Stimulated activated memory B cell treated with anti-CD40 and anti-IgM and Interleukin-4, amounts not matched to agents 10 μg/mL and 1 μg/mL and 100 μg/mL, for 72 hours (primary cell): Measurements from ENCODE around the gene PLA2G6.

ENCODE experiments used
- ATAC-seq: fragments of 150-1000 bp; cut with Tn5 transposase; 2 replicates; pipeline ENCODE4 v1.10.0; 2021
- H3K27ac Mint-ChIP-seq: one replicate; pipeline ENCODE4 v1.8.0; 2022; ENCODE audit warnings: mild to moderate bottlenecking, mixed read lengths
- H3K27me3 Mint-ChIP-seq: one replicate; pipeline ENCODE4 v1.8.0; 2022; ENCODE audit warnings: mixed read lengths
- H3K36me3 Mint-ChIP-seq: one replicate; pipeline ENCODE4 v1.8.0; 2022; ENCODE audit warnings: mixed read lengths
- H3K4me1 Mint-ChIP-seq: one replicate; pipeline ENCODE4 v1.8.0; 2022; ENCODE audit warnings: mixed read lengths
- H3K4me3 Mint-ChIP-seq: one replicate; pipeline ENCODE4 v1.8.0; 2022; ENCODE audit warnings: mild to moderate bottlenecking, moderate library complexity, mixed read lengths
- H3K9me3 Mint-ChIP-seq: one replicate; pipeline ENCODE4 v1.8.0; 2022; ENCODE audit warnings: mixed read lengths

PLA2G6 gene

GRCh38 chr22:38203090-38203810 is 21.6 kb upstream of the PLA2G6 start:
- peak overlapping the region; percentile 80 for H3K4me3 Mint-ChIP-seq
- peaks cover 3% of the 10 kb centered on the region for H3K9me3 Mint-ChIP-seq
- H3K27ac Mint-ChIP-seq: peak overlapping the region; percentile 36
- H3K27me3 Mint-ChIP-seq: no peaks in the 10 kb centered on the region
- H3K4me1 Mint-ChIP-seq: peaks cover 59% of the 10 kb centered on the region
- ATAC-seq: no peak
- H3K36me3 Mint-ChIP-seq: no peaks in the 10 kb centered on the region

GRCh38 chr22:38202437-38203089 is 20.9 kb upstream of the PLA2G6 start:
- H3K27ac Mint-ChIP-seq: peak overlapping the region; percentile 36
- peaks cover 3% of the 10 kb centered on the region for H3K9me3 Mint-ChIP-seq
- H3K4me1 Mint-ChIP-seq: peaks cover 52% of the 10 kb centered on the region
- peak; percentile 65 for ATAC-seq
- no peaks in the 10 kb centered on the region for H3K36me3 Mint-ChIP-seq
- peak overlapping the region; percentile 80 for H3K4me3 Mint-ChIP-seq
- H3K27me3 Mint-ChIP-seq: no peaks in the 10 kb centered on the region

GRCh38 chr22:38201711-38202436 is 20.2 kb upstream of the PLA2G6 start, which contains the start of gene MAFF:
TSS of gene MAFF (plus strand) at chr22:38201994. CDS start at chr22:38213854, 11,860 bp downstream.
- H3K36me3 Mint-ChIP-seq: no peaks in the 10 kb centered on the region
- peaks cover 52% of the 10 kb centered on the region for H3K4me1 Mint-ChIP-seq
- peak; percentile 83 for ATAC-seq
- peak within 1 kb of the TSS; percentile 84 for H3K4me3 Mint-ChIP-seq
- peak within 1 kb of the TSS; percentile 36 for H3K27ac Mint-ChIP-seq
- H3K9me3 Mint-ChIP-seq: peaks cover 3% of the 10 kb centered on the region
- no peaks in the 10 kb centered on the region for H3K27me3 Mint-ChIP-seq

GRCh38 chr22:38201371-38201710 is 19.7 kb upstream of the PLA2G6 start:
- H3K27ac Mint-ChIP-seq: peak overlapping the region; percentile 36
- H3K4me1 Mint-ChIP-seq: peaks cover 52% of the 10 kb centered on the region
- H3K9me3 Mint-ChIP-seq: peaks cover 3% of the 10 kb centered on the region
- no peaks in the 10 kb centered on the region for H3K36me3 Mint-ChIP-seq
- peak overlapping the region; percentile 84 for H3K4me3 Mint-ChIP-seq
- no peak for ATAC-seq
- H3K27me3 Mint-ChIP-seq: no peaks in the 10 kb centered on the region

- peaks cover 3% of the 10 kb centered on the region for H3K9me3 Mint-ChIP-seq
- H3K27ac Mint-ChIP-seq: no peak overlapping the region
- H3K4me1 Mint-ChIP-seq: peaks cover 46% of the 10 kb centered on the region
- no peak for ATAC-seq
- H3K27me3 Mint-ChIP-seq: no peaks in the 10 kb centered on the region
- no peaks in the 10 kb centered on the region for H3K36me3 Mint-ChIP-seq
- H3K4me3 Mint-ChIP-seq: no peak overlapping the region
These were observed 18.4 kb upstream of the PLA2G6 start for GRCh38 chr22:38199826-38200559.

- H3K4me1 Mint-ChIP-seq: peaks cover 22% of the 10 kb centered on the region
- no peak overlapping the region for H3K27ac Mint-ChIP-seq
- no peak overlapping the region for H3K4me3 Mint-ChIP-seq
- peaks cover 3% of the 10 kb centered on the region for H3K9me3 Mint-ChIP-seq
- peaks cover 8% of the 10 kb centered on the region for H3K27me3 Mint-ChIP-seq
- no peak for ATAC-seq
- H3K36me3 Mint-ChIP-seq: no peaks in the 10 kb centered on the region
These were observed 15.3 kb upstream of the PLA2G6 start for GRCh38 chr22:38196791-38197419.

- Mint-ChIP-seq H3K36me3 (peaks cover 4% of the 10 kb centered on the region), H3K9me3 (no peaks in the 10 kb centered on the region), H3K4me3 (no peak overlapping the region), H3K27me3 (peaks cover 18% of the 10 kb centered on the region), H3K27ac (no peak overlapping the region), H3K4me1 (no peaks in the 10 kb centered on the region)
- no peak for ATAC-seq
These were observed 11.9 kb upstream of the PLA2G6 start for GRCh38 chr22:38193580-38193979.

GRCh38 chr22:38192475-38192863 is 10.8 kb upstream of the PLA2G6 start:
- Mint-ChIP-seq H3K36me3 (peaks cover 5% of the 10 kb centered on the region), H3K4me1 (no peaks in the 10 kb centered on the region), H3K9me3 (no peaks in the 10 kb centered on the region), H3K27me3 (peaks cover 21% of the 10 kb centered on the region), H3K27ac (no peak overlapping the region), H3K4me3 (no peak overlapping the region)
- no peak for ATAC-seq

GRCh38 chr22:38191731-38192474 is 10.3 kb upstream of the PLA2G6 start:
- H3K27me3 Mint-ChIP-seq: peaks cover 25% of the 10 kb centered on the region
- no peak overlapping the region for H3K27ac Mint-ChIP-seq
- no peak overlapping the region for H3K4me3 Mint-ChIP-seq
- H3K9me3 Mint-ChIP-seq: no peaks in the 10 kb centered on the region
- ATAC-seq: no peak
- no peaks in the 10 kb centered on the region for H3K4me1 Mint-ChIP-seq
- peaks cover 5% of the 10 kb centered on the region for H3K36me3 Mint-ChIP-seq

GRCh38 chr22:38191055-38191454 is 9.4 kb upstream of the PLA2G6 start:
- Mint-ChIP-seq H3K36me3 (peaks cover 5% of the 10 kb centered on the region), H3K9me3 (no peaks in the 10 kb centered on the region), H3K27me3 (peaks cover 33% of the 10 kb centered on the region), H3K27ac (no peak overlapping the region), H3K4me1 (no peaks in the 10 kb centered on the region), H3K4me3 (no peak overlapping the region)
- ATAC-seq: no peak

GRCh38 chr22:38190581-38190980 is 9.0 kb upstream of the PLA2G6 start:
- Mint-ChIP-seq H3K9me3 (no peaks in the 10 kb centered on the region), H3K36me3 (peaks cover 5% of the 10 kb centered on the region), H3K4me3 (no peak overlapping the region), H3K27ac (no peak overlapping the region), H3K27me3 (peaks cover 38% of the 10 kb centered on the region), H3K4me1 (no peaks in the 10 kb centered on the region)
- ATAC-seq: no peak

GRCh38 chr22:38189104-38189503 is 7.5 kb upstream of the PLA2G6 start:
- ATAC-seq: no peak
- no peak overlapping the region for H3K27ac Mint-ChIP-seq
- no peak overlapping the region for H3K4me3 Mint-ChIP-seq
- H3K36me3 Mint-ChIP-seq: peaks cover 5% of the 10 kb centered on the region
- H3K27me3 Mint-ChIP-seq: peaks cover 43% of the 10 kb centered on the region
- H3K9me3 Mint-ChIP-seq: no peaks in the 10 kb centered on the region
- no peaks in the 10 kb centered on the region for H3K4me1 Mint-ChIP-seq

- H3K27me3 Mint-ChIP-seq: peaks cover 42% of the 10 kb centered on the region
- H3K36me3 Mint-ChIP-seq: peaks cover 5% of the 10 kb centered on the region
- no peak overlapping the region for H3K4me3 Mint-ChIP-seq
- no peak overlapping the region for H3K27ac Mint-ChIP-seq
- H3K4me1 Mint-ChIP-seq: no peaks in the 10 kb centered on the region
- ATAC-seq: no peak
- H3K9me3 Mint-ChIP-seq: no peaks in the 10 kb centered on the region
These were observed 6.0 kb upstream of the PLA2G6 start for GRCh38 chr22:38187413-38188212.
